ENCODE results near the gene ZNF646. TPM values are rescaled to one million over a fixed set of nuclear protein-coding genes. Genes with fewer than 3 reads are reported as not detected.

Gene ZNF646
- total and polyA plus RNA-seq, 2 experiments from 2014 or later, result 4.8 to 9.1 TPM

DNA sequence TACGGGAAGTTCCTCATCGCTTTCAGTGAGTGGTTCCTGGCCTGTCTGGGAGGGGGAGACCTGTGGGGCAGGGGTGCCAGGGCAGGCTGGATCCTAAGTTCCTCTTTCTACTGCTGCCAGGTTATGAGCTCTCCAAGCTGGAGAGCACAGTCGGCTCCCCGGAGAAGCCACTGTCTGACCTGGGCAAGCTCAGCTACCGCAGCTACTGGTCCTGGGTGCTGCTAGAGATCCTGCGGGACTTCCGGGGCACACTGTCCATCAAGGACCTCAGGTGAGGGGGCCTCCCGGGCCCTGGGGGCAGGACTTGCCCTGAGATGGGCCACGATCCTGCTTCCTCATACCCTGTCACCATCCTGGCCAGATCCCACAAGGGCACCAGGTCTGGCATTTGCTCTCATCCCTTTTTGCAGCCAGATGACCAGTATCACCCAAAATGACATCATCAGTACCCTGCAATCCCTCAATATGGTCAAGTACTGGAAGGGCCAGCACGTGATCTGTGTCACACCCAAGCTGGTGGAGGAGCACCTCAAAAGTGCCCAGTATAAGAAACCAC lies 56.2 kb downstream of the ZNF646 start:
- Histone ChIP-seq H3K36me3 (replicated peaks; ENCODE audit: insufficient read depth, low read depth) (no peaks in the 10 kb centered on the region), H3K4me3 (no peak overlapping the region), H3K27me3 (no peaks in the 10 kb centered on the region), H3K79me2 (peaks cover 26% of the 10 kb centered on the region), H3K4me2 (no peak overlapping the region), H2AFZ (no peak overlapping the region), H4K20me1 (ENCODE audit: insufficient read depth, poor library complexity, severe bottlenecking) (peaks cover 4% of the 10 kb centered on the region), H3K27ac (peak overlapping the region; percentile 98), H3K9me2 (replicated peaks; ENCODE audit: insufficient read depth) (no peaks in the 10 kb centered on the region), H3K9me3 (ENCODE audit: low read depth) (no peaks in the 10 kb centered on the region), H3K4me1 (ENCODE audit: insufficient read depth) (peaks cover 57% of the 10 kb centered on the region)
- 86% methylated on average over 10 of the region's 10 CpGs for WGBS (ENCODE audit: low lambda C conversion rate, missing lambda C conversion rate)
- TF ChIP-seq EZH2 (IDR thresholded peaks at IDR 0.05; ENCODE audit: borderline replicate concordance), result no peak
- DNase-seq (ENCODE audit: low spot score), result no peak

DNA sequence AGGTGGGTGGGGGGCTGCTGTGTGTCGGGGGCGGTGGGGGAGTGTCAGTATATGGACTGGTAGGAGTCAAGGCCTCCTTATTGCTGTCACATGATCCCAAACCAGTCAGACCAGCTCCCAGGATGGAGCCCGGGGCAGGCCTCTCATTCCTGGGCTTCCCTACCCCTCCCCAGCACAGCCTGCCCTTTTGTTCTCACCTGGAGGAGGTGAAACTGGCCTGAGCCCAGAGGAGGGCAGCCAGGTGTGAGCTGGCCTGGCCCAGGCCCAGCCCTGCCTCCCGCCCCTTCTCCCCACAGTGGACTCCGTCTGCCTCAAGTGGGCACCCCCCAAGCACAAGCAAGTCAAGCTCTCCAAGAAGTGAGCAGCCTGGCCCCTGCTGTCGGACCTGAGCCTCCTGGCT lies 56.7 kb downstream of the ZNF646 start:
- Histone ChIP-seq H3K9me3 (ENCODE audit: low read depth) (no peaks in the 10 kb centered on the region), H4K20me1 (ENCODE audit: insufficient read depth, poor library complexity, severe bottlenecking) (peaks cover 4% of the 10 kb centered on the region), H3K27ac (peak overlapping the region; percentile 98), H3K79me2 (peaks cover 26% of the 10 kb centered on the region), H3K9me2 (replicated peaks; ENCODE audit: insufficient read depth) (no peaks in the 10 kb centered on the region), H3K4me2 (peak overlapping the region; percentile 50), H3K36me3 (replicated peaks; ENCODE audit: insufficient read depth, low read depth) (no peaks in the 10 kb centered on the region), H3K27me3 (no peaks in the 10 kb centered on the region), H2AFZ (no peak overlapping the region), H3K4me3 (no peak overlapping the region), H3K4me1 (ENCODE audit: insufficient read depth) (peaks cover 57% of the 10 kb centered on the region)
- 35% methylated on average over 5 of the region's 6 CpGs for WGBS (ENCODE audit: low lambda C conversion rate, missing lambda C conversion rate)
- peak; percentile 81 for DNase-seq (ENCODE audit: low spot score)
- TF ChIP-seq EZH2 (IDR thresholded peaks at IDR 0.05; ENCODE audit: borderline replicate concordance) (no peak), EZH2phosphoT487 (IDR thresholded peaks at IDR 0.05; ENCODE audit: low read depth, severe bottlenecking, unreplicated experiment) (no peak)
- TF ChIP-seq, protein P1, sequence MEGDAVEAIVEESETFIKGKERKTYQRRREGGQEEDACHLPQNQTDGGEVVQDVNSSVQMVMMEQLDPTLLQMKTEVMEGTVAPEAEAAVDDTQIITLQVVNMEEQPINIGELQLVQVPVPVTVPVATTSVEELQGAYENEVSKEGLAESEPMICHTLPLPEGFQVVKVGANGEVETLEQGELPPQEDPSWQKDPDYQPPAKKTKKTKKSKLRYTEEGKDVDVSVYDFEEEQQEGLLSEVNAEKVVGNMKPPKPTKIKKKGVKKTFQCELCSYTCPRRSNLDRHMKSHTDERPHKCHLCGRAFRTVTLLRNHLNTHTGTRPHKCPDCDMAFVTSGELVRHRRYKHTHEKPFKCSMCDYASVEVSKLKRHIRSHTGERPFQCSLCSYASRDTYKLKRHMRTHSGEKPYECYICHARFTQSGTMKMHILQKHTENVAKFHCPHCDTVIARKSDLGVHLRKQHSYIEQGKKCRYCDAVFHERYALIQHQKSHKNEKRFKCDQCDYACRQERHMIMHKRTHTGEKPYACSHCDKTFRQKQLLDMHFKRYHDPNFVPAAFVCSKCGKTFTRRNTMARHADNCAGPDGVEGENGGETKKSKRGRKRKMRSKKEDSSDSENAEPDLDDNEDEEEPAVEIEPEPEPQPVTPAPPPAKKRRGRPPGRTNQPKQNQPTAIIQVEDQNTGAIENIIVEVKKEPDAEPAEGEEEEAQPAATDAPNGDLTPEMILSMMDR (IDR thresholded peaks at IDR 0.05; ENCODE audit: poor library complexity), result no peak

DNA sequence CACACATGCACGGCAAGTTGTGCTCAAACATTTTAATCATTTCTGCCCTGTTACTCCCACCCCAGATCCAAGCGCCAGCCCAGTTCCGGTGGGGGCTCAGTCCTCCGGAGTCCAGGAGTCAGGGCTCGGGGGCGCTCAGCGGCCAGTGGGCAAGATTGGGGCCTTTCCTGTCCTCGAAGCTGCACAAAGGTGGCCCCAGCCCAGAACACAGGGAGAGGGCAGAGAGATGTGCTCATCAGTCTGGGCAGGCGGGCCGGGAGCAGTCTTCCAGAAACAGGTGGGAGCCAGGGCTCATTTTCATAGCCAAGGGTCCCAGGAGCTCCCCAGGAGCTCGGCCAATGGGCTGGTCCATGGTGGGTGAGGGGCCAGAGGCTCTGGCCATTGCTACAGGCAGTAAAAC lies 57.2 kb downstream of the ZNF646 start:
- peaks cover 26% of the 10 kb centered on the region for H3K79me2 ChIP-seq
- 84% methylated on average over 11 of the region's 11 CpGs for WGBS (ENCODE audit: low lambda C conversion rate, missing lambda C conversion rate)
- H3K27ac ChIP-seq, result peak overlapping the region; percentile 98
- no peaks in the 10 kb centered on the region for H3K27me3 ChIP-seq
- H4K20me1 ChIP-seq (ENCODE audit: insufficient read depth, poor library complexity, severe bottlenecking), result peaks cover 4% of the 10 kb centered on the region
- H3K4me1 ChIP-seq (ENCODE audit: insufficient read depth), result peaks cover 57% of the 10 kb centered on the region
- H3K4me3 ChIP-seq, result no peak overlapping the region
- DNase-seq (ENCODE audit: low spot score), result no peak
- no peak overlapping the region for H2AFZ ChIP-seq
- TF ChIP-seq EZH2phosphoT487 (IDR thresholded peaks at IDR 0.05; ENCODE audit: low read depth, severe bottlenecking, unreplicated experiment) (no peak), EZH2 (IDR thresholded peaks at IDR 0.05; ENCODE audit: borderline replicate concordance) (no peak)
- TF ChIP-seq, protein P1 (IDR thresholded peaks at IDR 0.05; ENCODE audit: poor library complexity), result no peak
- H3K9me3 ChIP-seq (ENCODE audit: low read depth), result no peaks in the 10 kb centered on the region
- no peaks in the 10 kb centered on the region for H3K36me3 ChIP-seq (replicated peaks; ENCODE audit: insufficient read depth, low read depth)
- H3K4me2 ChIP-seq, result peak overlapping the region; percentile 50
- H3K9me2 ChIP-seq (replicated peaks; ENCODE audit: insufficient read depth), result no peaks in the 10 kb centered on the region

DNA sequence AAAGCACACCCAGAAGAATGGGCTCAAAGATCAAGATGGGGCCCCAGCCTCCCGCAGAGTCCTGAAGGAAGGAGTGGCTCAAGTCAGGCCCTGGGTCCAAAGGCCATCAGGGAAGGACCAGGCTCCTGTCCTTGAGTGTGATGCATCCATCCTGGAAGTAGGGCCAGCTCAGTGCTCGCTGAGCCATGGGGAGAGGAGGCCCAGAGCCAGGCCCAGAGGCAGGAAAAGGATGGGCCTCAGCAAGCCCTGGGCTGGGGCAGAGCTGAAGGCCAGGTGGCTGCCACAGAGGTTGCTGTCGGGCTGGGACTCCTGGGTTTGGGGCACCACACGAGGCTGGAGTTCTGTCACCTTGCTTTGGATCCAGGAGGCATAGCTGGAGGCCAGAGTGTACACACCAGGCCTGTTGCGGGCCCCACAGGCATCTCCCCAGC lies 57.6 kb downstream of the ZNF646 start:
- Histone ChIP-seq H3K4me1 (ENCODE audit: insufficient read depth) (peaks cover 57% of the 10 kb centered on the region), H3K9me3 (ENCODE audit: low read depth) (no peaks in the 10 kb centered on the region), H4K20me1 (ENCODE audit: insufficient read depth, poor library complexity, severe bottlenecking) (peaks cover 4% of the 10 kb centered on the region), H3K9me2 (replicated peaks; ENCODE audit: insufficient read depth) (no peaks in the 10 kb centered on the region), H3K79me2 (peaks cover 26% of the 10 kb centered on the region), H2AFZ (no peak overlapping the region), H3K4me3 (no peak overlapping the region), H3K27me3 (no peaks in the 10 kb centered on the region), H3K36me3 (replicated peaks; ENCODE audit: insufficient read depth, low read depth) (no peaks in the 10 kb centered on the region), H3K4me2 (peak overlapping the region; percentile 50), H3K27ac (peak overlapping the region; percentile 98)
- WGBS (ENCODE audit: low lambda C conversion rate, missing lambda C conversion rate), result 77% methylated on average over 5 of the region's 5 CpGs
- TF ChIP-seq, protein P1 (IDR thresholded peaks at IDR 0.05; ENCODE audit: poor library complexity), result no peak
- TF ChIP-seq EZH2phosphoT487 (IDR thresholded peaks at IDR 0.05; ENCODE audit: low read depth, severe bottlenecking, unreplicated experiment) (no peak), EZH2 (IDR thresholded peaks at IDR 0.05; ENCODE audit: borderline replicate concordance) (no peak)
- peak; percentile 72 for DNase-seq (ENCODE audit: low spot score)
